SW480 (cell line): ENCODE data around the gene SSX2IP.
A peak's percentile ranks its signal among the peaks of the same experiment; 100 is the strongest.

ENCODE experiments used
- DNase-seq: peaks from one replicate; pipeline ENCODE4 v3.0.0-alpha.2; 2016; ENCODE audit warnings: low spot score

The SSX2IP gene

DNA sequence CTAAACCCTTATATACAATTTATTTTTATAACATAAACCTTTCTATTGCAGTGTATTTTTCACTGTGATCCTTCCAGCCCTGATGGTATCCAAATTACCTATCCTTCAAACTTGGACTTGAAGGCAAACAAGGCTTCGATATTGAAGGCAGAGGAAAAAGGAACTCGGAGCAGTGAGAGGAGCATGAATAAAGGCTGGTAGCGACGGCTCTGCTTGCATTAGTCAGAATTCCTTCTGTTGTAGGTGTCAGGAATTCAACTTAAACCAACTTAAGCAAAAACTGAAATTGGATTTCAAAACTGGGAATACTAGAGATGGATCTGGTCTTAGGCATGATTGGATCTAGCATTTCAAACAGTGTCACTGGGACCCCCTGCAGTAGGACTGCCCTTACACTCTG is 17.8 kb upstream of the SSX2IP start:
- no peak for DNase-seq

GRCh38 chr1:84705513-84705912 is 15.3 kb upstream of the SSX2IP start:
- DNase-seq, result no peak

DNA sequence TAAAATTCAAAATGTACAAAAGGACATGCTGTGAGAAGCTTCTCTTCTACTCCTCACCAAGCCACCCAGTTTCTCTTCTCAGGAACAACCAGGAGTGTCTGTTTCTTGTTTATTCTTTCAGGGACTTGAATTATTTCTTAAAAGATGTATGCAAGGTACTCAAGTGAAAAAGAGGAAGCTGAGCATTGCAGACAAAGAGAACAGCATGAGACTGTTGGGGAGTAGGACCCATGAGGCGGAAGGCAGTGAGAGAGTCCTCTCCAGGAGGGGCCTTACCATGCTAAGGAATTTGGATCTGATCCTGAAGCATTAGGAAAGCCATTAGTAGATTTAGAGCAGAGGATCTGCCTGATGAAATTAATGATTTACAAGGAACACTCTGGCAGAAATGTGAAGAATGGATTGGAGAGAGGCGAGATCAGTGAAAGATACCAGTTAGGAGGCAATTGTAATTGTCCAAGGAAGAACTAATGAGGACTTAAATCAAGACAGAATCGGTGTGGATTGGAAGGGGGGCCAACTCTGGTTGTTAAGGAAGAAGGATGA is 14.7 kb upstream of the SSX2IP start:
- no peak for DNase-seq

DNA sequence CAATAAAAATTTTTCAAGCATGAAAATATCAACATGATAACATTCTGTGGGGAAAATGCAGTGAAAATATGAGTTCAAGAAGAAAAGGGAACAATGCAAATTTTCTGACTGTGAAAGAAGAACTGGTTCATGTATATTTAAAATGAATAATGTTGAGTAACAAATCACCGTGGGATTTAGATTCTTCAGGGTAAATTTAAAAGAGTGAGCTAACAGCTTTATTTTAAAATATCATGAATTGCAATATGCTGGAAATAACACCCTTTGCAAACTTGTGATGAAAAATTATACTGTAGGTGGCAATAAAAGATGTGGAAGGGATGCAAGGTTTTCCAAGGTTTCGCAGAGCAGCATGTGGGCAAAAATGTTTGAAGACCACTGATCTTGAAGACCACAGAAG is 13.2 kb upstream of the SSX2IP start:
- no peak for DNase-seq

GRCh38 chr1:84702143-84702542 is 11.9 kb upstream of the SSX2IP start:
- no peak for DNase-seq

- DNase-seq, result no peak
Observed at GRCh38 chr1:84701376-84701775, 11.1 kb upstream of the SSX2IP start.

DNA sequence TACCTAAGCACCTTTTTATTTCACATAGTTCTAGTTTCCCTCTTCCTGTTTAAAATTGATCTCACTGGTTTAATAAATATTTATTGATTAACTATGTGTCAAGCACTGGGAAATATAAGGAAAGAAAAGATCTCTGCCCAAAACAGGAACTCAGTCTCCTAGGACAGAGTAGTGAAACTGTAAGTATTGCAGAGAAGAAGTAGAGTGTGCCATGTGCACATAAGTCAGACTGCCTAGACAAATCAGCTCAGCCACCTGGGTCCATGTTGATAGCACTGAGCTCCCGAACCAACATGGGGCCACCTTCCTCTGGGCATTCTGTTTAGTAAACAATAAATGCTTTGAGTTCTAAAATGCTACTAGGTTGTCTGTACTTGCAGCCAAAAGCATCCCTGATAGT is 9.8 kb upstream of the SSX2IP start:
- no peak for DNase-seq

DNA sequence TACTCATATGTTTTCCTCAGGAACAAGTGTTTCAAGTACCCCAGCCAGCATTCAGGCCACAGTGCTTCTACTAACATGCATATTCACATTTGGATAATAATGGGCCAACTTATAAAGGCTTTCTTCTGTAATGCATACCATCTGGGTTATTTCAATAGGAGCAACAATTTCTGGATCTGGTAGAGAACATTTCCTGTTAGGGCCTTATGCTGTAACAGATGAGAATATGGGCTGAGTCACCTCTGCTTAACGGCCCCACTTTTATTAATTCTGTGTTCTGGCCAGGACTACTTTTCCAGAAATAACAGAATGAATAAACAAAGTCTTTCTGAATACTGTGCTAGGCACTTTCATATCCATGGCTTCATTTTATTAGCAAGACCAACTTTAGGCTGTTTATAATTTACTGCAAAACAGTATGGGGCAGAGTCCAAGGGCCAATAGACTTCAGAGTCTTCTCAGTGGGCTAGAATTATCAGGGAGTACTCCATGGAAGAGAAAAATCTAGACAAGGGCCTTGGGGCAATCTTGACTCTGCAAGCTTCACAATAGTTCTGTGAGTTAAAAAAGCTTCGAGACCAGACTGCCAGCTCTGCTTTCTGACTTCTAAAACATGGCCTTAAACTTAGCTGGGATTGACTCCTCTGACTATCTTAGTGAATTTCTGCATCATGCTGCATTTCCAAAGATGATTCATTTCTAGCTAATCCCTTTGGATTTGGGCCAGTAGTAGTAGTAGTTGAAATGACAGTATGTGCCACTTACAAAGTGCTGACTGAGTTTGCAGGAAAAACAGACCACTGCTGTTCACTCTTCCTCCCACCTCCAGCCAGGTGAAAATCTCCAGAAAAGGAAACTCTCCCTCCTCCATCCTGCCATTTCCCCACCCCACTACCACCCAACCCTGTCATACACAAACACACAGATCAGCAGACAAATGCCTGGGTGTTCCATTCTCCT is 8.2 kb upstream of the SSX2IP start:
- DNase-seq, result no peak

DNA sequence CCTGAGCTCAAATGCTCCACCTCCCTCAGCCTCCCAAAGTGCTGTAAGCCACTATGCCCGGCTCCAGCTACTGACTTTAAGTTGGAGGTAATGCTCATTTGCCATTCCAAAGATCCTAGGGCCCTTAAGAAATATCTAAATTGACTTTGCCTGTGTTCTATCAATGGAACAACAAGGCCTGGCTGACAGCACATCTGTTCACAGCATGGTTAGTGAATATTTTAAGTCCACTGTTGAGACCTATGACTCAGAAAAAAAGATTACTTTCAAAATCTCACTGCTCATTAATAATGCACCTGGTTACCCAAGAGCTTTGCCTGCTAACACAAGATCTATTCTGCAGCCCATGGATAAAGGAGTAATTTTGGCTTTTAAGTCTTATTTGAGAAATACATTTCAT is 3.5 kb upstream of the SSX2IP start:
- DNase-seq, result no peak

DNA sequence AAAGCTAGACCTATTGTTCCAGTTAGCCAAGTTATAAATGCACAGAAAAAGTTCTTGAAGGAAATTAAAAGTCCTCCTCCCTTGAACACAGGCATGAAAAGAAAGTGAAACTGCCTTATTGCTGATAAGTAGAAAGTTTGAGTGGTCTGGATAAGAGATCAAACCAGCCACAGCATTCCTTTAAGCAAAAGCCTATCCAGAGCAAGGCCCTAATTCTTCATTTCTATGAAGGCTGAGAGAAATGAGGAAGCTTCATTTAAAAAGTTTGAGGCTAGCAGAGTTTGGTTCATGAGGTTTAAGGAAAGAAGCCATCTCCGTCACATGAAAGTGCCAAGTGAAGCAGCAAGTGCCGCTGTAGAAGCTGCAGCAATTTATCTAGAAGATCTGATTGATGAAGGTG is 2.7 kb upstream of the SSX2IP start:
- DNase-seq, result no peak

DNA sequence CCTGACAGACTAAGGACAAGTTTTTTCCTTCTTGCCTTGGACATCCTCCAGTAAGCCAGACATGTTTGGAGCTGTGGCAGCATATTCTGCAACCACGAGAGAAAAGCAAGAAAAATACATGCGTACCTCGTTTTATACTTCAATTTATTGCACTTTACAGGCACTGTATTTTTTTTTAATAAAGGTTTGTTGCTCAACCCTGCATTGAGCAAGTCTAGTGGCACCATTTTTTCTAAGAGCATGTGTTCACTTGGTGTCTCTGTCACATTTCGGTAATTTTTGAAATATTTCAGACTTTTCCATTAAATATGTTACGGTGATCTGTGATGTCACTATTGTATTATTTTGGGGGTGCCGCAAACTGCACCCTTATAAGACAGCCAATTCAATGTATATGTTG is 2.1 kb upstream of the SSX2IP start:
- DNase-seq, result no peak

DNA sequence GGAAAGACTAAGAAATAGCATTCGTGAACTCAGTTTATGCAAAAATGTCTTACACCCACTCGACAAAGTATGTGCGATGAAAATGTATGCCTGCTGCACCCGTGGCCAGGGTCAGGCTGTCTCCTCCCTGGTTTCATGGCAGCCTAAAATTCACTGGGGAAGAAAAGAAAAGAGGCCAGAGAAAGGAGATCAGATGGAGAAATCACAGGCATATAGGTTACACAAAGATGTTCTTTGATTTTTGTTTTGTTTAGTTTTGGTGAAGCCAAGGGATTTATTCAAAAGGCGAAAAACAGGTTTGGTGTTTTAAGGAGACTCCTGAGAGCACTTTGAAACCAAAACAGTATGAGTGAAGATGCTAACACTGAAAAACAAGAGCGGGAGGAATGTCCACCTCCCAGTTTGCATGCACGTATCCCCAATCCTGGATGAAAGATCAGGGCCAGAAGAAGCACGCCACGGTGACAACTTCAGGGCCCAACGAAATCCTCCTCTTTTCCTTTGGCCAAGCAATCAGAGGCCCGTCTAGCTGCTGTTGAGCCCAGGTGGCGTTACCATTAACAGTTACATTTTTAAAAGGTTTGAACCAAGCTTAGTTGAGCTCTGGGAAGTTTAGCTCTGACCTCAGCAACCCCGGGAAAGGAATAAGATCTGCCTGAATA is 992 bp upstream of the SSX2IP start:
- no peak for DNase-seq

DNA sequence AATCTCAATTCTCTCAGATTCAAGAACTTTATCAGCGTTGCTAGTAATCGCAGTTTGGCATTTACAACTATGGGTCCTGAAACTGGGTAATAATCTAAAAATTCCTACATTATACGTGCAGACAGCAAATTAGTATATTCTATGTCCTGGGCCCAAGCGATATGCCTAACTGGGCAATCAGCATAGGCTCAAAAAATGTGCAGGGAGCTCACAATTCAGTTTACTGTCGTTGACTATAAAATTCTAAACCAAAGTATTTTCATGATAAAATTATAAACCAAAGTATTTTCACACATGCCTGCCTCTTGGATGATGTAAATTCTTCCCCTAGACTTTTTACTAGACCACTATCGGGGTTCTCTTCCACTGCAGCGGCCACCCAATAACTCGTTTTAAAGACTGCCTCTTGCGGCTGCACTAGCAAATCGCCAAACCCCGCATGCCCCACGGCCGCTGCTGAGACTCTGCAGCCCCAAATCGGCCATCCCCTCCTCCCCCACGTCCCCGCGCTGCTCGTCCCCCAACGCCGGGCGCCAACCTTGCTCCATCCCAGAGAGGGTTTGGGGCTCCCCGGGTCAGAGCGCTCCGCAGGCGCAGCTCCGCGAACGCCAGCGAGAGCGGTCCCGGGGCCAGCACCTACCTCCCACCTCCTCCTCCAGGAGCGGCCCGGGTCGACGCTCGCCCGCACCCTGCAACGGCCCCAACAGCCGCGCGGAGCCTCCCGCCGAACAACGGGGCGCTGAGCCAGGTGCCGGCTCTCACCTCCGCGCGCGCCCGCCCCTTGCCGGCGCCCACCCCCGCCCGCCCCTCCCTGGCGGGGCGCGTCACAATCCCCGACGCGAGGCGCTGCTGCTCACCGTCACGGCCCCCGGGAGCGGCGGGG is 506 bp downstream of the SSX2IP start:
- DNase-seq, result peak; percentile 67

- DNase-seq, result no peak
Observed at GRCh38 chr1:84688463-84689061, 1.7 kb downstream of the SSX2IP start.

GRCh38 chr1:84687714-84688462 is 2.4 kb downstream of the SSX2IP start:
- no peak for DNase-seq

DNA sequence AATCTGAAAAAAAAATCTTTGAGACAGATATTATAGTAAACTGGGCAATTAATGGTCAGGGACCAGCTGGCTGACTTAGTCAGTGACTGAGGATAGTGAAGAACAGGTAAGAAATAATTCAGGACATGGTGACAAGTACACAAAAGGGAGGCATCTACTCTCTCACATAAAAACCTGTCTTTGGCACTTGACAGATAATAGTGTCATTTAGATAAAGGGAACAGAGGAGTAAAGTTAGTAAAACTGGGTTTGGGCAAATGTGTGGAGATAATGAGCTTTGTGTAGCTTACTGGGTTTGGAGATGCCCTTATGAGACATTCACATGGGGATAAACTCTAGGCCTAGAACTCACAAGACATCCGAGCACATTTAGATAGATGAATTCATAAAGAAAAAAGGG is 4.0 kb downstream of the SSX2IP start:
- no peak for DNase-seq

GRCh38 chr1:84683508-84683907 is 6.8 kb downstream of the SSX2IP start:
- DNase-seq, result no peak

DNA sequence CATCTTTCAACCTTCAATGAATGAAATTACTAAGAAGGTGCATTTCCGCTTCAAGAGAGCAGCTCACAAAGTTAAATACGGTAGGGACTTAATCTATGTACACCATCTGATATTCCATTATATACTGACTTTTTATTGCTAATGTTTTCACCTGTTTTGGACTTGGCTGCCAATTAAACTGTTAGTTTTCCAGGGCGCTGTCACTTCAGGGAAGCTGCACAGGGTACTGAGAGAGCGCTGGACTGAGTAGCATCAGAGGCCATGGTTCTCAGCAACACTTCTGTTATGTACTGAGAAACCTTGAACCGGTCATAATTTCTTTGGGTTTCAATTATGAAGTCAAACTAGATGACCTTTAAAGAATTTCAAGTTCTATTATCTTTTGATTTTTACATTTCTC is 8.2 kb downstream of the SSX2IP start:
- DNase-seq, result no peak

GRCh38 chr1:84677415-84678099 is 12.7 kb downstream of the SSX2IP start:
- DNase-seq, result no peak

GRCh38 chr1:84675631-84676030 is 14.6 kb downstream of the SSX2IP start:
- DNase-seq, result no peak
